Stimulated activated CD4-positive, alpha-beta T cell treated with anti-CD3 and anti-CD28 coated beads, Interleukin-1b, Interleukin-23, amount 100 ng/mL, for 24 hours (primary cell): ENCODE measurements around the gene DBN1.
A peak's percentile ranks its signal among the peaks of the same experiment; 100 is the strongest.

ENCODE experiments used
- DNase-seq, 4 experiments: peaks; one replicate each; pipeline ENCODE4 v3.0.0-alpha.2; 2020; ENCODE audit warnings: low read depth in 4 of 4, low spot score in 1 of 4

DBN1 gene

DNA sequence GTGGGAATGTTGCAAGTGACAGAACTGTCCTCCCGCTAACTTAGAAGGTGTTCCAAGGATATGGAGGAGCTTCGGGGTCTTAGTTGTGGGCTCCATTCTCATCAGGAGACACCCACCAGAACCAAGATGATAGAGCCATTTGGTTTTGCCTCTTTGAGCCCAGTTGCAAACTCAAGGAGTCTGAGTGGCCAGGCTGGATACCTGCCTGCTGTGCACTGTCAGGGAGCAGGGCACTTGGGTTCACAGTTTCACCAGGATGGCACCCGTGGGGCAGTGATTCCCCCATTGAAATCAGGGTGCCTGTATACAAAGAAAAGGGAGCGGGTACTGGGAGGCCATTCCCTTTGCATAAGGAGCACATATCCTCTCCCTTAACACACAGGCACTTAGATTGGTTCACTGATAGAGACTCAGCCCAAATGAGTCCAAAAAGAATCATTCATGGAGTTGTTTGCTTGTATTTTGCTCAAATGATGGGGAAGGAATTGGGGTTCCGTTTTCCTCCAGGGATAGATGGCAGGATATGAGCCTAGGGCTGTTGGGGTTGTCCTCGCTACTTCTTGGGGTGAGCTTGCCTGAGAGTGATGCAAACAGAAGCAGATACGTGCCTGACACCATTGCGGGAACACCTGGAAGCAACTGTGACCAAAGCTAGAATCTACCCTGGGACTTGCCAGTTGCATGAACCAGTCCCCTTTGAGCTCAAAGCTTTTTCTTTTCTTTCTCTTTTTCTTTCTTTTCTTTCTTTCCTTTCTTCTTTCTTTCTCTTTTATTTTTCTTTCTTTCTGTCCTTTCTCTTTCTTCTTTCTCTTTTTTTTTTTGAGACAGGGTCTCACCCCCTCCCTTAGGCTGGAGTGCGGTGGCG is 28.1 kb downstream of the DBN1 start:
- DNase-seq = no peak

DNA sequence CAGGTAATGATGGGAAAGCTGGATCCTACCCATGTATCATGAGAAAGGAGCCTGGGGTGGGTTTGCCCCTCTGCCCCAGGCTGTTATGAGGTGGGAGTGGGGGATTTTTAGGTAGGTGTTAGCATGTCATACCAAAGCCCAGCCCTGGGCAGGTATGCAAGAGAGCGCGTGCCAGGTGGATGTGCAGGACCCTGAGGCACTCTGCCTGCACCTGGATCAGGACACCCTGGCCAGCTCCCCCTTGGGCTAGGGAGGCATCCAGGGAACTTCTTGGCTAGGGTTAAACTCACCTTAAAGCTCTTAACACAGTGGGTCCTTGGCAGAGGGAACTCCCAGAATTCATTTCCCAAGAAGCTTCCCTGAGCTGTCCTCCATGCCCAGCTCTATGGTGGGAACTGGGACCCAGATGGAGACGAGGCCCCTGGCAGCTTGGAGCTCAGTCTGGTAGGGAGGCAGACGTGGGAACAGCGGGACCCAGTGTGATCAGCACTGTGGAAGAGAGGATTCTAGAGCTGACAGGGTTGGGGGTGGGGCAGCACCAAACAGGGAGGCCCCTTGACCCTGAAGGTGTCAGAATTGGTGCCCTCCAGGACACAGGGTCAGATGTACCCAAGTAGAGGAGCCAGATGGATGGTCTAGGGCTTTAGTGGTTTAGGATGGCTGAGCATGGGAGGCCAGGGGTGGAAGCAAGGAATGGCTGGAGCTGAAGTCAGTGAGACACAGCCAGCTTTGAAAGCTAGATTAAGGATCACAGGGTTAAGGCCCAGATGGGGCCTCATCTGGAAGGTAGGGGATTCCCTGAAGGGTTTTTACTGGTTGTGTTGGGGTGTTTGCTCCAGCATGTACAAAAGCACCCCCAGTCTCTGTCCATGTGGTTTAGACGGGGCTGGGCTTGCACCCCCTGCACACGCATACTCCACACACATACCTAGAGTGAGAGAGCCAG is 29.1 kb downstream of the DBN1 start:
- DNase-seq = no peak

DNA sequence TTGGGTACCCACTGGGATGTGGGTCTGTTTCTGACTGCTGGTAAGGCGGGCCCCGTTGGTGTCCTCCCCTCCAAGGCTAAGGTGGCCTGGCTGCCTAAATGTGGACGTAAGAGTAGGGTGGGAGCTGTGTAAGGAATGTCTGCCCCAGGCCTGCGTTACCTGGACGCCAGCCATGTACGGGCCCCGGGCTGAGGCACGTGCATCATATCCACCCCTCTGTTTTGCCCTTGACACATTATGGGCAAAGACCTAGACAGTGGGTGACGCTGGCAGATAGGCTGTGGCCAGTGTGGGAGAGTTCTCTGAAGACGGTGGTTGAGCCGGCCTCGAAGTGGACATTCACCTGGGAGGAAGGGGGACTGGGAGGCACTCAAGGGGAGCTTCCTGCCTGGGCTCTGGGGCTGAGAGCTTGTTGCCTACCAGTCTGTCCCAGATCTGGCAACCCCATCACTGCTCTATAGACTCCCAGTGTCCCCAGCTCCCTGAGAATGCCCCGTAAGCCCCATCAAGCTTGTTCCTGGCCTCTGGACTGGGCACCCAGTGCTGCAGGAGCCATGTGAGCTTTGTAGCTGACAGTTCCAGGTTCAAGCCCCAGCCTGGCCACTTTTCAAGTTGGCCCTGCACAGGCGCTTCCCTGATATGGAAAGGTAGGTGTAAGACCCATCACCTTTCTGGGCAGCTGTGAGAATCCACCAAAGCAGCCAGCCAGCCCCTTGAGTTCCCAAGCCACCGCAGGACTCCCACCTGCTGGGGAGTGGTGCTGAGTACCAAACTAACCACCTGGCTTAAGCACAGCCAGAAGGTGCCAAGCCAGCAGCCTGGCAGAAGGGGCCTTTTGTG is 30.1 kb downstream of the DBN1 start:
- no peak for DNase-seq

DNA sequence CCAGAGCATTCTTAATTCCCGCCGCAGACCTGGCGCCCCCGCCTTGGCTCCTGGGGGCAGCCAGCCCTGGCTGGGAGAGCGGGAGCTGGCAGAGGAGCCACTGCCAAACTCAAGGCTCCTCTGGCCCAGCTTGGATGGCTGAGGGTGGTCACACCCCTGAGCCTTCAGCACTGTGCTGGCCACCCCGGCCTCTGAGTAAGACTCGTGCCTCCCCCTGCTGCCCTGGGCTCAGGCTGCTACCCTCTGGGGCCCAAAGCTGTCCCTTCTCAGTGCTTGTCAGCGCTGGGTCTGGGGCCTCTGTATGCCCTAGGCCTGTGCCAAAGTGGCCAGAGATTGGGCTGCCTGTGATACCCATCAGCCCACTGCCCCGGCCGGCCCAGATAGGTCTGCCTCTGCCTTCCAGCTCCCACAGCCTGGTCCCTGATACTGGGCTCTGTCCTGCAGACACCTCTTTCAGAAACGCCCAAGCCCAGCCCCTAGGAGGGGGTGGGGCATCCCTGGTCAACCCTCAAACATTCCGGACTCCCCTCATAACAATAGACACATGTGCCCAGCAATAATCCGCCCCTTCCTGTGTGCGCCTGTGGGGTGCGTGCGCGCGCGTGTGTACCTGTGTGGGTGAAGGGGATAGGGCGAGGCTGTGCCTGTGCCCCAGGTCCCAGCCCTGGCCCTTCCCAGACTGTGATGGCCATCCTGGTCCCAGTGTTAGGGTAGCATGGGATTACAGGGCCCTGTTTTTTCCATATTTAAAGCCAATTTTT is 31.2 kb downstream of the DBN1 start:
- no peak for DNase-seq

DNA sequence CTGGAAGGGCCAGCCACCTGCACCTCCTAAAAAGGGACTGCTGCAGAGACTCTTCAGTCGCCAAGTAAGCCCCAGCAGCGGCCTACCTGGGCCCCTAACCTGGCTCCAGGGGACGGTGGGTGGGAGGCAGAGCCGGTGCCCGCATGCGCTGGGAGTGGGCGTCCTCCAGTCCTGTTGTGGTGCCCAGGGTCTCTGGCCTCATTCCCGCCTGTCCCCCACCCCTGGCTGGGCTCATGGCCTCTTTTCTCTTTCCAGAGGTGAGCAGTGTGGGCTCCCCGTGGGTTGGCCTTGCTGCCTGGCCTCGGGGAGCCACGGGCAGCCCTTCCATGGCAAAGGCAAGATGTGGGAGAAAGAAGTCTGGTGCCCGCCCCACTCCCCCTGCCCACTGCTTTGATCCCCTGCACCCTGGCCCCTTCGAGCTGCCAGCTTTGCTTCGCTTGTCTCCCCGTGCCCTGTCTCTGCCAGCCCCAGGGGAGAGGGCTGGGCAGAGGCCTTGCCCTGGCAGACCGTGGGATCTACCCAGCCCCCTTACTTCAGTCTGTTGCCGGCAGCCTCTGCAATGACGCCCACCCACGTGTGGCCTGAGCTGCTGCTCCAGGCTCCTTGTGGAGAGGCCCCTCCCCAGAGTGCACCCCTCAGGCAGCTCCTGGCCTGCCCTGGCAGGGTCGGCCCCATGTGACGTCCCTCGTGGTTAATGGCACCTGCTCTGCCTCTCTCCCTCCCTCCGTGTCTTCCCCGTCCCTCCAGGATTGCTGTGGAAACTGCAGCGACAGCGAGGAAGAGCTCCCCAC is 32.2 kb downstream of the DBN1 start:
- DNase-seq = no peak

DNA sequence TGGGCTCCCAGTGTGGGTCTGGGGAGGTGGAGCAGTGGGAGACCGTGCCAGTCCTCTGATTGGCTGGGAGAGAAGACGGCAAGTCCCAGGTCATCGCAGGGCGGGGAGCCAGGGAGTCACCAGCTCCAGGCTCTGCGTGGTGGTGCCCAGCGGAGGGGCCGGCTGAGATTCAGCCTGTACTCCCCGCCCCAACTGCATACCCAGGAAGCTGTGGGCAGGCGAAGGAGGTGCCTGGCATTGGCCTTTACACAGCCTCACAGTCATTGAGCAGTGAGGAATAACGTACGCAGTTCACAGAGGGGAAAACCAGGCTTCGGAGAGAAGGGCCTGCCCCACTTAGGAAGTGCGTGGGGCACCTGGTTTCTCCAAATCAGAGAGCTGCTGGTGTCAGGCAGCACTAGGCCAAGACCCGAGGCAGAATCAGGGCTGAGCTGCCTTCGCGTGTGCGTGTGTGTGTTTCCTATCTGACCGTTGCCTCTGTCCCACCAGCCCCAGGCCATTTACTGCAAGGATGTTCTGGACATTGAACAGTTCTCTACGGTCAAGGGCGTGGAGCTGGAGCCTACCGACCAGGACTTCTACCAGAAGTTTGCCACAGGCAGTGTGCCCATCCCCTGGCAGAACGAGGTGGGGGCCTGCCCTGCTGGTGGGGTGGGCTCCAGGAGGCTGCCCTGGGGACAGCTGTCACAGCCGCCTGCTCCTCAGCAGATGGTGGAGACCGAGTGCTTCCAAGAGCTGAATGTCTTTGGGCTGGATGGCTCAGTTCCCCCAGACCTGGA is 33.0 kb downstream of the DBN1 start:
- no peak for DNase-seq

DNA sequence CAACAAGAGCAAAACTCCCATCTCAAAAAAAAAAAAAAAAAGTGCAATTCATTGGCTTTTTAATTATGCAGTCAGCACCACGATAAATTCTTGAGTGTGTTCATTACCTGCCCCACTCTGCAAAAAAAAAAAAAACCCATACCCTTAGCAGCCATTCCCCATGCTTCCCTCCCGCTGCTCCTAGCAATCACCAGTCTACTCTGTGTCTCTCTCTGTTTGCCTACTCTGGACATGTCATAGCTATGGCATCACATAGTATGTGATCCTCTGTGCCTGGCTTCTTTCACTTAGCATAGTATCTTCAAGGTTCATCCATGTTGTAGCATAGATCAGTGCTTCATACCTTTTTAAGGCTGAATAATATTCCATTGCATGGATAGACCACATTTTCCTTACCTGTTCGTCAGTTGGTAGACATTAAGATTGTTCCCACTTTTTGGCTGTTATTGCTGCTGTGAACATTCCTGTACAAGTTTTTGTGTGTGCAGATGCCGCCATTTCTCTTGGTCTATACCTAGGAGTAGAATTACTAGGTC is 33.8 kb downstream of the DBN1 start:
- no peak for DNase-seq

DNA sequence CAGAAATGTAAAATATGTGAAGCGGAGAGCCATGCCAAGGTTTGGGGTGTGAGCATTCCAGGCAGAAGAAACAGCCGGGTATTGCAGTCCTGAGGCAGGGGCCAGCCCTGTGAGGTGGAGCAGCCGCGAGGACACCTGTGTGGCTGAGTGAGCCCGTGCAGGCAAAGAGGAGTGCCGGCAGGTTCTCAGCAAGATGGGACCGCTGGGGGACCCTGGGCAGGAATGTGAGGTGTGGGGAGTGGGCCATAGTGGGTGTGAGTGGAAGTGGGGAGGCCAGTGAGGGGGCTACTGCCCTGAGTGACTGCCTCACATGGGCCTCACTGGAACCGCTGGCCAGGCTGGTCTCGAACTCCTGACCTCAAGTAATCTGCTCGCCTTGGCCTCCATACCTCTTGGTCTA is 35.0 kb downstream of the DBN1 start:
- no peak for DNase-seq

DNA sequence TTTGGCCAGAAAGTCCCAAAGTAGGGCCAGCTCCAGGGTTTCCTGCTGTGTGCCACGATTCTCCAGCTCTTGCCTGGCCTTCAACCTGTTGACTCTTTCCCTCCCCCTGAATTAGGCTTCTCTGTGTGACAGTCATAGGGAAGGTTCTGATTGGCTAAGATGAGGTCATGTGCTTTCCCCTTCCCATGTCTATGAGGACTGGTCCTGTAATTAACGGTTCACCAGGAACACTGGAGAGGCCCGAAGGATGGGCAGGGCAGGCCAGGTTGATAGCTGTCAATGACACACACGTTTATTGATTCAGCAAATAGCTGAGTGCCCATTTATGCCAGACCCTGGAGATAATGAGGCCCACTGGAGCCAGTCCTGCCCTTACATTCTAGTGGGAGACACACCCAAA is 35.8 kb downstream of the DBN1 start:
- DNase-seq = no peak

DNA sequence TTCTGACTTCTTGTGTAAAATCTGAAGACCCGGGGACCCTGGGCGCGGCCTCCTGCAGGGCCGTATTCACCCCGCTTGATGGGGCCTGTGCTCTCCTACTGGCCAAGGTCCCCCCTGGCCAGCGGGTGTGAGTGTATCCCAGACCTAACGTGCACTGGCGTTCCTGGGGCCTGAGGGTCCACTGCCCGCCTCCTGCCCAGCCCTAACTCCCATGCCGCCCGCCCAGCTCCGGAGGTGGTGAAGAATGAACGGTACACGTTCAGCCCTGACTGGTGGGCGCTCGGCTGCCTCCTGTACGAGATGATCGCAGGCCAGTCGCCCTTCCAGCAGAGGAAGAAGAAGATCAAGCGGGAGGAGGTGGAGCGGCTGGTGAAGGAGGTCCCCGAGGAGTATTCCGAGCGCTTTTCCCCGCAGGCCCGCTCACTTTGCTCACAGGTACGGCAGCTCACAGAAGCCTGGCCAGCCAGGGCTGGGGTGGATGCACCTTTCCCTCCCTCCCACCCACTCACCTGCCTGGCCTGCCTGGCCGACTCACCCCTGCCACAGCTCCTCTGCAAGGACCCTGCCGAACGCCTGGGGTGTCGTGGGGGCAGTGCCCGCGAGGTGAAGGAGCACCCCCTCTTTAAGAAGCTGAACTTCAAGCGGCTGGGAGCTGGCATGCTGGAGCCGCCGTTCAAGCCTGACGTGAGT is 37.4 kb downstream of the DBN1 start:
- DNase-seq = no peak

DNA sequence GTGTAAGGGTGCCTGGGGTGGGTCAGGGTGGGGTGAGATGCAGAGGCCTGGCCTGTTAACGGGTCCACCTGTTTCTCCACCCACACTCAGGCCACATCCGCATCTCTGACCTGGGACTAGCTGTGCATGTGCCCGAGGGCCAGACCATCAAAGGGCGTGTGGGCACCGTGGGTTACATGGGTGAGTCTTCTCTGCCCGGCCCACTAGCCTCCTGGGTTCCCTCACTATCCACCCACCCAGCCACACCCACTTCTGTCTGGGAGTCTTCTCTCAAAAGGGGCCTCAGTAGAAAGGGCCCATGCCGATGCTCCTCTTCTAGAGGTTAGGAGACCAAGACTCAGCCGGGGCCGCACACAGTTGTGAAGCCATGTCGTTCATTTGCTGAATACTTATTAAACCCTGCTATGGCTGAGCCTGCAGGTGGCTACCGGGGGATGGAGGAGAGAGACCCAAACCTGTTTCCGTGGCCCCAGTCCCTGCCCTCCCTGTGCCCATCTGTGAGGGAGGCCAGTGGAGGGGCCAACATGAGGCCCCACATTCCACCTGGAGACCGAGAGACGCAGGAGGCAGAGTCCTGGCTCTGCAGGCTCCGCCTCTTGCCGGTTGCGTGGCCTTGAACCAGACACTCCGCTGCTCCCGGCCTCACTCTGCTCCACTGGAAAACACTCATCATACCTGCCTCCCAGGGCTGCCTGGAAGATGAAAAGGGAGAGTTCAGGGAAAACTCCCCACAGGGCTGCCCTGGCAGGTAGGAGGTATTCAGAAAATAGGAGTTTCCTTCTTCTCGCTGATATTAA is 38.3 kb downstream of the DBN1 start:
- no peak for DNase-seq

DNA sequence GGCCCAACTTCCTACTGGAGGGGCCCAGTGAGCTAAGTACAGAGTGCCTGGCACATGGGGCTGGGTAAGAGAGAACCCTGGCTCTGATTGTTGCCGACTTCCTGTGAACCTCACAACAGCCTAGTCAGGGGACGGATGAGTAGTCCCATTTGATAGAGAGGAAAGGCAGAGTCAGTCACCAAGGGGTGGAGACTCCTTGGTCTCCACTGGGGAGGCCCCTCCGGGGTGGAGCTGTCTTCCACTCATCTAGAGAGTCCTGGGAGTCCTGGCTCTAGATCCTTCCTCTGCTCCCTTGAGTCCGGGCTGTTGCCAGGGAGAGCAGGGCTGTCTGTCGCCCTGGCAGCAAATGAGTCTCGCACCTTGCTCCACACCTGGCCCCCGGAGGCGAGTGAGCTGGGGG is 39.0 kb downstream of the DBN1 start:
- peak in 1 of 4 experiments; percentile 71 for DNase-seq

DNA sequence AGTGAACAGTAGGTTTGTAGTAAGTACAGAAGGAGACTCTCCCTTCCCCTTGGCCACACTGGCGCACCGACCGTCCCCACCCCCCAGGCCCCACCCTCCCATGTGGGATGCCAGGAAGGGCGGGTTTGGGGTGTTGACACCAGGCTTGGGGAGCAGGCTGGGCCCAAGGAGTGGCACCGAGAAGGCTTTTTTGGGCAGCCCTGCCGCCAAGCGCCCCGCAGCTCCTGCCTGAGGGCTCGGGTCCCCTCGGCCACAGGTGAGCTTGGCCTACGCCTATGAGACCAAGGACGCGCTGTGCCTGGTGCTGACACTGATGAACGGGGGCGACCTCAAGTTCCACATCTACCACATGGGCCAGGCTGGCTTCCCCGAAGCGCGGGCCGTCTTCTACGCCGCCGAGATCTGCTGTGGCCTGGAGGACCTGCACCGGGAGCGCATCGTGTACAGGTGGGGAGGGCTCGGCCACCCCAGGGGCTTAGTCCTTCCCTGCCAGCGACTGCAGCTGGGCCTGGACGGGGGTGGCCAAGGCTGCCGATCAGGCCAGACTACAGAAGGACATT is 39.7 kb downstream of the DBN1 start:
- no peak for DNase-seq

DNA sequence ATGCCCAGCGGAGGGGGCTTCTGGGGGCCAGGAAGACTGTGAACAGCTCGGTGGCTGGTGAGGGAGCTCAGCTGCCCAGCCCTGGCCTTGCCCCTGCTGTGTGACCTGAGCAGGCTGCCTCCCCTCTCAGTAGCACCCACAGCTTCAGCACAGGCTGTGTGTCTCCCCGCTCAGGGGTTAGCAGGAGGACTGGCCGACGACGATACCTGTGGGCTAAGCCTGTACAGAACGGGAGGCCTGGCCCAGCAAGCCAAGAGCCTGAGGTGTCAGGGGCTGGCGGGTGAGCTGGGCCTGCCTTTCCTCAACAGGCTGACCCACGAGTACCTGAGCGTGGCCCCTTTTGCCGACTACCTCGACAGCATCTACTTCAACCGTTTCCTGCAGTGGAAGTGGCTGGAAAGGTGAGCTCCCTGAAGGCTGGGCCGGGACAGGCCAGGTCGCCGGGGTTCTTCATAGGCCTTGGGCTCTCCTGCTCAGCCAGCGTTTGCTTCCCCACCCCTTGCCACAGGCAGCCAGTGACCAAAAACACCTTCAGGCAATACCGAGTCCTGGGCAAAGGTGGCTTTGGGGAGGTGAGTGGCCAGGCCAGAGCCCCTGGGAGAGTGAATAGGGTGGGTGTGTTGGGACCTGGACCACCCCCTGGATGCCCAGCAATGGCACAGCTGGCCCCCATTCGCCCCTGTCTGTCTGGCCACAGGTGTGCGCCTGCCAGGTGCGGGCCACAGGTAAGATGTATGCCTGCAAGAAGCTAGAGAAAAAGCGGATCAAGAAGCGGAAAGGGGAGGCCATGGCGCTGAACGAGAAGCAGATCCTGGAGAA is 40.4 kb downstream of the DBN1 start:
- DNase-seq = no peak

DNA sequence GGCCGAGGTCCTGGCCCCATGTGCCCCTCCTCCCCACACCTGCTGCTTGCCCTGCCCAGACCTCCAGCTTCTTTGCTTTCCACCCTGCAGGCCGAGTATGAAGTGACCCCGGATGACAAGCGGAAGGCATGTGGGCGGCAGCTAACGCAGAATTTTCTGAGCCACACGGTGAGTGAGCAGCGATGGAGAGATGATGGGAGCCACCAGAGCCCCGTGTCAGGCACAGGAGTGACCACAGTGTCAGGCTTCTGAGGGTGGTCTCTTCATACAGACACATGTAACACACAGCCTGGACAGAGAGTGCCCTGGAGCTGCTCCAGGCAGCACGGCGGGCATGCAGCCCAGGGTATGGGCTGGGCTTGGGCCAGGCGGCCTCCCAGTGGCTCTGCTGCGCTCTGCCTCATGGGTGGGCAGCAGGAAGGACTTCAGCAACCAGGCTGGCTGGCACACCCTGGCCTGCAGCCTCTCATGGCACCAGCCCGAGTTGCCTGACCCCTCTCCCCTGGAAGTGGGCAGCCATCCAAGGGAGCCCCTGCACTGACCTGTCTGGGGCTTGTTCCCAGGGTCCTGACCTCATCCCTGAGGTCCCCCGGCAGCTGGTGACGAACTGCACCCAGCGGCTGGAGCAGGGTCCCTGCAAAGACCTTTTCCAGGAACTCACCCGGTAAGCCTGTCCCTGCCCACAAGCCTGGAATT is 41.1 kb downstream of the DBN1 start:
- DNase-seq = no peak
